ENCODE results near the gene C19orf85. TPM values are rescaled to one million over a fixed set of nuclear protein-coding genes. Genes with fewer than 3 reads are reported as not detected.

The C19orf85 gene
- total RNA-seq, 1 experiment from 2014 or later: not detected

DNA sequence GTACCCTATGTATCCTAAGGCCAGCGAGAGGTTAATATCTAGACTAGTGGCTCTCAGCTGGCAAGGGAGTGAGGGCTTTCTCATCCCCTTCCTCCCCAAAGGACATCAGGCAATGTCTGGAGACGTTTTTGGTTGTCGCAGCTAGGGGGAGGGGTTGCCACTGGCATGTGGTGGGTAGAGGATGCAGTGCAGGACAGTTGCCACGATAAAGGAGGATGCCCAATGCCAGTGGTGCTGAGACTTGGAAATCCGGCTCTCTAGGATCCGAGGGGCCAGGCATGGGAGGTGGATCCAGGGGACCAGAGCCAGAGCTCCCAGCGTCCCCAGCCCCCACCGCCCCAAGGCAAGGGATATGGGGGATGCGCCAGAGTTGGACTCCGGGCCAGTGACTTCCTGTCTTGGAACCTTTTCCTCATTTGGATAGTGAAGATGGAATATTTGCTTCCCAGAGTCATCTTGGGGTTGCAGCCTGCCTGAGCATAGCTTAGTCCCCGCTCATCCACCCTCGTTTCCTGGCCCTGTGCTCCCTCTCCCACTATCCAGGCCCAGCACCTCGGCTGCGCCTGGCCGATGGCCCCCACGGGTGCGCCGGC, 28.6 kb upstream of the C19orf85 start:
- no peak overlapping the region for H3K4me3 ChIP-seq
- no peaks in the 10 kb centered on the region for H3K27me3 ChIP-seq
- no peak for DNase-seq
- no peaks in the 10 kb centered on the region for H3K9me3 ChIP-seq (replicated peaks)
- H3K4me1 ChIP-seq: peaks cover 29% of the 10 kb centered on the region
- H3K27ac ChIP-seq: no peak overlapping the region
- no peaks in the 10 kb centered on the region for H3K36me3 ChIP-seq

DNA sequence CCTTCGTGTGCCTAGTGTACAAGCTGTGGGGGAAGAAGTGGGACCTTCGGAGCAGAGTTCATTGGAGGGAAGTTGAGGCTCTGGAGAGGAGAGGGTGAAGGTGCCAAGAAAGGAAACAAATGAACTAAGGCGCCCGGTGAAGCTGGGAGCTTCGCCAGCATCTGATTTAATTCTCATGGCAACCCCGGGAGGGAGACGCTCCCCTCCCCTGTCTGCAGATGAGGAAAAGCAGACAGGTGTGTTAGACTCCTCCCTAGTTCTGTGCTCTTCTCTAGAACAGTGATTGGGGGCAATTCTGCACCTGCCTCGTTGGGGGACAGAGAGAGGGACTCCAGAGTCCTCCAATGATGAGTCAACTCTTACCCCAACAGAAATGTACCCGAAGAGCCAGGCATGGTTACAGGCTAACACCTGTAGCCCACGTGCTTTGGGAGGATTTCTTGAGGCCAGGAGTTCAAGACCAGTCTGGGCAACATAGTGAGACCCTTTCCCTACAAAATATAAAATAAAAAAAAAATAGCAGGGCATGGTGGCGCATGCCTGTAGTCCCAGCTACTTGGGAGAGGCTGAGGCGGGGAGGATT, 27.9 kb upstream of the C19orf85 start:
- Histone ChIP-seq H3K36me3 (no peaks in the 10 kb centered on the region), H3K27me3 (no peaks in the 10 kb centered on the region), H3K9me3 (replicated peaks) (no peaks in the 10 kb centered on the region), H3K4me1 (peaks cover 34% of the 10 kb centered on the region), H3K4me3 (no peak overlapping the region), H3K27ac (no peak overlapping the region)
- peak in 1 of 2 experiments; percentile 50 for DNase-seq

DNA sequence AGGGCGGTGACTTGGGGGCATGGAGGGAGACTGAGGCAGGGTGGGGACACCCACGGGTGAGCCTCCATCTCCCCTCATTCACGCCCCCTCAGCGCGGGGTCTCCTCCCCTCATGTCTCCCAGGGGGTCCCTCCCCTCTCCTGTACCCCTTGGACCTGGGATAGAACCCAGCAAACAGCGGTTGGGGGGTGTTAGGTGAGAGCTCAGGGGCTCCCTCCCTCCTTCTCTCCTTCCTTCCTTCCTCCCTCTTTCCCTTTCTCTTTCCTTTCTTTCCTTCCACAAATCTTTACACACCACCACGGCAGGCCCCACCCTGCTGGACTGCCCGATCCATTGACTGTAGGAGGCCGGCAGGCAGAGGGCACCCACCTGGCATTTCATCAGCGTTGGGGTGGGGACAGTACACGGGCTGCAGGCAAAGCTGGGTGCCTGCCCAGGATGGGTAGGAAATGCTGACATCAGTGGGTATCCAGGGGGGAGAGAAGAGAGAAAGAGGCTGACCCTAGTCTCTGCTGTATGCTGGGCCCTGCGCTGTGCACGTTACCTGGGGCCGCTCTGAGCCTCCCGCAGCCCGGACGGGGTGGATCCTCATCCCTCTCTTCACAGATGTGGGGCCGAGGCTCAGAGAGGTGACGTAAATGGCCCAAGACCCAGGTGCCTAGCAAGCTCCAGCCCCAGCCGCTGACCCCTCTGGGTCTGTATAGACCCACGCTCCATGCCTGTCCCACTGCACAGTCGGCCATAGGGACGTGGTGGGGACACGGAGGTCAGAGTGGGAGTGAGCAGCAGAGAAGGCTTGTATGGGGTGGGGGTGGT, 27.2 kb upstream of the C19orf85 start:
- H3K4me1 ChIP-seq: peaks cover 38% of the 10 kb centered on the region
- H3K4me3 ChIP-seq: no peak overlapping the region
- H3K9me3 ChIP-seq (replicated peaks): no peaks in the 10 kb centered on the region

DNA sequence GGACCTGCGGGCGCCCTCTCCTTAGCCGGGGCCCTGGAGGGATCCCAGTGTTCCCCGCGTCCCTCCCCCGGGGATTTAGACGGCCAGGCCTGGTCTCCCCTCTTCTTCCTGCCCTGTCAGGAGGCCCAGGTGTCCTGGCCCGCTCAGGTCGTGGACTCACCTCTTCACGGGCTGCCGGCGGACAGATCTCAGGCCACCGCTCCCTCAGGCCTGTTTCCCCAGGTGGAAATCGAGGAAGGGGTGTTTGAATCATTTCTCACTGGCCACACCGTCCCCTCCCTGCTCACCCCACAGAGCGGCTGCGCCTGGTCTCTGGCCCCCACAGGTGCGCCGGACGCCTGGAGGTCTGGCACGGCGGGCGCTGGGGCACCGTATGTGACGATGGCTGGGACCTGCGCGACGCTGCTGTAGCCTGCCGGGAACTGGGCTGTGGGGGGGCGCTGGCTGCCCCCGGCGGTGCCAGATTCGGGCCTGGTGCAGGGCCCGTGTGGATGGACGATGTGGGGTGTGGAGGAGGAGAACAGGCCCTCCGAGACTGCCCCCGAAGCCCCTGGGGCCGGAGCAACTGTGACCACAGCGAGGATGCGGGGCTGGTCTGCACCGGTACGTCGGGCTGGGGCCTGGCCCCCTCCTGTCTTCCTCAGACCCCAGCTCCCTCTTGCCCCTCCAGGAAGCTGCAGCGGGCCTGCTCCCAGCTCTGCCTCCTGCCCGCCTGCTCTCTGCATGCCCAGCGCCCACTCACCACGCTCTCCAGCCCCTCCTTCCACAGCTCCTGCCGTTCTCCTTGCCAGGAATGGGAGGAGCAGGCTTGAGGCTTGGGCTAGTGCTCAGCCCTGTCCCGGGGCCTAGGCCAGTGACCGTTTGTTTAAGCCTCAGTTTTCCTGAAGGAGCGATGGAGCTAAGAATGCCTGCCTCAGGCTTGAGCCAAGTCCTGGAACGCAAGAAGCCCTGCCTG, 26.2 kb upstream of the C19orf85 start:
- Histone ChIP-seq H3K27ac (no peak overlapping the region), H3K4me1 (peaks cover 38% of the 10 kb centered on the region)

More for the DNA sequence above, 27.2 kb upstream of the C19orf85 start:
- DNase-seq: no peak
- Histone ChIP-seq H3K27ac (no peak overlapping the region), H3K36me3 (no peaks in the 10 kb centered on the region), H3K27me3 (no peaks in the 10 kb centered on the region)

DNA sequence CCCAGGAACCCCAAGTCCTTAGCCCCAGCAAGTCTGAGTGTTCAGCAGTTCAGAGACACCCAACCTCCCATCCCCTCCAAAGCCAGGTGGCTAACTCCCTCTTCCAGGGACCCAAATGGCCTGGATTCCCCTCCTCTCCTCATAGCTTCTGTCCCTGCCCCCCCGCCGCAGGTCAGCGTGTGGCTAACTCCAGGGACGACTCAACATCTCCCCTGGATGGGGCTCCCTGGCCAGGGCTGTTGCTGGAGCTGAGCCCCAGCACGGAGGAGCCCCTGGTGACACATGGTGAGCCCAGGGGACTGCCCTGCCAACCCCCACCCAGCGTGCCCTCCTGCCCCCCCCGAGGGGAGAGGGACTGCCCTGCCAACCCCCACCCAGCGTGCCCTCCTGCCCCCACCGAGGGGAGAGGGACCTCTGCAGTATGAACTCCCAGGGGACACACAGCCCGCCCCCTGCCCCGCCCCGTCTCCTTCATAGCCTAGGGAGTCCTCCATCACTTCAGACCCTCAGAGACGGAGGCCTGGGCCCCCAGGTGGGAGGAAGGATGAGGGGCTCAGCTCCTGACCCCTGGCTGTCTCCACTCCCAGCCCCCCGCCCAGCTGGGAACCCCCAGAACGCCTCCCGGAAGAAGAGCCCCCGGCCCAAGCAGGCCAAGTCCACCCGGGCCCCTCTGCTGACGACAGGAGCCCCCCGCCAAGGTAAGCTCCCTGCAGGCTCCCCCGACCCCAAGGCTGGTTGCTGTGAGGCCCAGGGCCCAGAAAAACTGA, 25.3 kb upstream of the C19orf85 start:
- H3K4me1 ChIP-seq: peaks cover 37% of the 10 kb centered on the region
- H3K27ac ChIP-seq: no peak overlapping the region
- no peak for DNase-seq
- H3K4me3 ChIP-seq: no peak overlapping the region
- H3K27me3 ChIP-seq: no peaks in the 10 kb centered on the region
- H3K36me3 ChIP-seq: no peaks in the 10 kb centered on the region
- H3K9me3 ChIP-seq (replicated peaks): no peaks in the 10 kb centered on the region

More for the DNA sequence above, 26.2 kb upstream of the C19orf85 start:
- Histone ChIP-seq H3K9me3 (replicated peaks) (no peaks in the 10 kb centered on the region), H3K36me3 (no peaks in the 10 kb centered on the region), H3K27me3 (no peaks in the 10 kb centered on the region), H3K4me3 (no peak overlapping the region)
- no peak for DNase-seq

DNA sequence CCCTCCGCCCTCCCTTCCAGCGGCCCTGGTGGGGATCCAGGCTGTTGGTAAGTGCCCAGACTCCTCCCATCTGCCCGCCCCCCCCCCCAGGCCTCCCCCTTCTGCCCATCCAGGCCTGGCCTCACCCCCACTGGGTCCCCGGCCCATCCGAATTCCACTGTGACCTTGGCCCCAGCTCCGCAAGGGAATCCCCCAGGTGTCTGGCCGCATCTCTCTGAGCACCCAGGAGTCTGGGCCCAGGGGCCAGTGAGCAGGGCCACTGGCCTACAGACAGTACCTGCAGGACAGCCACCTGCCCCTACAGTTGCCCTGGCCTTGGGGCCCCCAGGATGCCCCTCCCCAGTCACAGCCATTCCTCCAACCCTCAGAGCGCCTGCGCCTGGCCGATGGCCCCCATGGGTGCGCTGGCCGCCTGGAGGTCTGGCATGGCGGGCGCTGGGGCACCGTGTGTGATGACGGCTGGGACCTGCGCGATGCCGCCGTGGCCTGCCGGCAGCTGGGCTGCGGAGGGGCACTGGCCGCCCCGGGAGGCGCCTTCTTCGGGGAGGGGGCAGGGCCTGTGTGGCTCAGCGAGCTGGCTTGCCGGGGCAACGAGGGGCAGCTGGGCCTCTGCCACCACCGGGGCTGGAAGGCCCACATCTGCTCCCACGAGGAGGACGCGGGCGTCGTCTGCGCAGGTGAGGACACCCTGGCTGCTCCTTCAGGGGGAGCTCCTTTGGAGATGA, 24.6 kb upstream of the C19orf85 start:
- Histone ChIP-seq H3K4me3 (no peak overlapping the region; the same call in 1 of the 2 replicates), H3K36me3 (no peaks in the 10 kb centered on the region), H3K27ac (no peak overlapping the region), H3K27me3 (no peaks in the 10 kb centered on the region), H3K4me1 (peaks cover 37% of the 10 kb centered on the region), H3K9me3 (replicated peaks) (no peaks in the 10 kb centered on the region)
- no peak for DNase-seq

DNA sequence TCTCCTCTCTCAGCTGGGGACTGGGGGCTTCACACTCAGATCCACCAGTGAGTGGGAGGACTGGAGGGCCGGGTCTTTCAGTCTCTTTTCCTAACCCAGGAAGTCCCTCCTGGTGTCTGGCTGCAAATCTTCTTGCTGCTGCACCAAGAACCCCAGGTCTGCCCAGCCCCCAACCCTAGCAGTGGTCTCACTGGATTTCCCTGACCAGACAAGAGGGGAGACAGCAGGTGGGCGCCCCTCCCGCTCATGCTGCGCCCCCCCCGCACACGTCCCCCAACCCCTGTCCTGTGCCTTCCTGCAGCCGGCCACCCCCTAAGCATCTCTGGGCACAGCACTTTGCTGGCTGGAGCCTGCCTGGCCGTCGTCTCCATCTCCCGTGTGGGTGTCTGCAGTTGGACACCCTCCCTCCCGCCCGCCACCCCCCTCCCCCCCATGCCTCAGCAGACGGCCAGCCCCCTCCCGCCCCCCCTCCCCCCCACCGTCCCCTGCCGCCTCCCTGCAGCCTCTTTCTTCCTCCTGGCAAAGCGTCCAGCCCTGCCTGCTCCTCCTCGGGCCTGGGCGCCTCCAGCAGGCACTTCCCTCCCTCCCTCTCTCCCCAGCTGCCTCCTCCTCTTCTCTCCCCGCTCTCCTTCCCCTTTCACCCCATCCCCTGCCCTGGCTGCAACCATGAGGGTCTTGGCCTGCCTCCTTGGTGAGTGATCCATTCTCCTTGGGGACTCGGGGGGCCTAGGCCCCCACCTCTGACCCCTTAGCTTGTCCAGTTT, 23.6 kb upstream of the C19orf85 start, which contains the start of gene SSC5D:
TSS of gene SSC5D (plus strand) at position 513 of the 764 bp plus-strand sequence. CDS start at position 667, 154 bp downstream.
- H3K4me1 ChIP-seq: peaks cover 37% of the 10 kb centered on the region
- H3K4me3 ChIP-seq: peak within 1 kb of the TSS; percentile 47
- H3K9me3 ChIP-seq (replicated peaks): no peaks in the 10 kb centered on the region
- peak; percentile 55 to 61 for DNase-seq
- H3K27me3 ChIP-seq: no peaks in the 10 kb centered on the region
- no peaks in the 10 kb centered on the region for H3K36me3 ChIP-seq
- H3K27ac ChIP-seq: peak within 1 kb of the TSS; percentile 96

DNA sequence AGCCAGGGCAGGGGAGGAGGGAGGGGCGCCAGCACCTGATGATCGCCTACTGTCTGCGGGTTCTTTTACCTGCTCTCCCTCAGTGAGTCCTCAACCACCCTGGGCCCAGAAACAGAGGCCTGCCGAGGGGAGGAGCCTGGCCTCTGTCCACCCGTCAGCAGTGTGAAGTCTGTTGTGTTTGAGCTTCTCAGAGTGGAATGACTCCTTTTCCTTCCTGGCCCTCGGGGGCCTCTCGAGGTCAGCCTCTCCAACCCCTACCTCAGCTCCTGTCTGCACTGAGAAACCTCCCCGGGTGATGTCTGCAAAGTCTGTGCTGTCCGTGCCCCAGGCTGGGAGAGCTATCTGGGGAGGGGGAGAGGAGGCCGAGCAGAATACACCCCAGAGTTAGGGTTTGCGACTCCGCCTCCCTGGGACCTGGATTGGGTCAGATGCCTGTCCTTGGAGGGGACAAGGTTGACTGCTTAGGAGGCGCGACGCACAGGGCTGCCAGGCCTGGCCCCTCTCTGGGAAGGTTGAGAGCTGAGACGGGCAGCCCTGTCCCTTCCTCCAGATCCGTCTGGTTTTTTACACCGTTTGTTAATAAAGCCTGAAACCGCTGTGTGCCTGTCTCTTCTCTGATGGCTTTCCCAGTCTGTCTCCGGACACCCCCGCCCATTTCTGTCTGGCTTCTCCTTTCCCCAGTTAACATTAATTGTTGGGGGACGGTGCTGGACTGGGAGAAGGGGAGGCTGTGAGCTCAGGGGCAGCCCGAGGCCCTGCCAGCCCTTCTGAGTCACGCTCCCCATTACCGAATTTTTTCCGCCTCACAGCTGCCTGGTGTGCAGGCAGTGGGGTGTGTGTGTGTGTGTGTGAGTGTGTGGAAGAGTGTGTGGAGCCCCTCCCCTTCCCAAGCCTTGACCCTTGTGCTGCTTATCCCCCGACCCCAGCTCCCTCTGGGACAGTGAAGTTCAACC, 22.7 kb upstream of the C19orf85 start:
- Histone ChIP-seq H3K4me3 (peak overlapping the region; percentile 29), H3K36me3 (no peaks in the 10 kb centered on the region), H3K27me3 (no peaks in the 10 kb centered on the region), H3K27ac (peak overlapping the region; percentile 96), H3K9me3 (replicated peaks) (no peaks in the 10 kb centered on the region), H3K4me1 (peaks cover 34% of the 10 kb centered on the region)
- peak; percentile 92 to 94 for DNase-seq

DNA sequence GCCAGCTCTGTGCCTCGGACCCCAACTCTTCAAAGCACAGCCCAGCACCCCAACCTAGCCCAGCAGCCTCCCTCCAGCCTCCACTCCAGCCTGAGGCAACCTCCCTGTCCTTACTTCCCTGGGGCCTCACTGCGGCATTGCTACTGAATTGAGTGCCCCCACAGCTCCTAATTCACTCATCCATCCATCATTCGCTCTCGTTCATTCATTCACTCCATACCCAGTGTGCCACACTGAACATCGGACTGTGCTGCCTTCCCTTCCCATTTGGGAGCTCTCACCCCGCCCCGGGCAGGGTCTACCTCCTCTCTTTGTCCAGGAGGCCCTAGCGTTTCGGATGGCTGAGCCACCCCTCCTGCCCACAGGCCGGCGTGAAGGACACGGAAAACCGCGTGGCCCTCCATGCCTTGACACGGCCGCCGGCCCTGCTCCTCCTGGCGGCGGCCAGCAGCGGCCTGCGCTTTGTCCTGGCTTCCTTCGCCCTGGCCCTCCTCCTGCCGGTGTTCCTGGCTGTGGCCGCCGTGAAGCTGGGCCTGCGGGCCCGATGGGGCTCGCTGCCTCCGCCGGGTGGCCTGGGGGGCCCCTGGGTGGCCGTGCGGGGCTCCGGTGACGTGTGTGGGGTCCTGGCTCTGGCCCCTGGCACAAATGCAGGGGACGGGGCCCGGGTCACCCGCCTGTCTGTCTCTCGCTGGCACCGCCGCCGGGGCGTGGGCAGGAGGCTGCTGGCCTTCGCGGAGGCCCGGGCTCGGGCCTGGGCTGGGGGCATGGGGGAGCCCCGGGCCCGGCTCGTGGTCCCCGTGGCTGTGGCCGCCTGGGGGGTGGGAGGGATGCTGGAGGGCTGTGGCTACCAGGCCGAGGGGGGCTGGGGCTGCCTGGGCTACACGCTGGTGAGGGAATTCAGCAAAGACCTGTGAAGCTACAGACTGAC, 21.8 kb upstream of the C19orf85 start:
- Histone ChIP-seq H3K27ac (peak overlapping the region; percentile 96), H3K9me3 (replicated peaks) (no peaks in the 10 kb centered on the region), H3K4me1 (peaks cover 30% of the 10 kb centered on the region), H3K27me3 (no peaks in the 10 kb centered on the region), H3K4me3 (peak overlapping the region; percentile 73), H3K36me3 (no peaks in the 10 kb centered on the region)
- no peak for DNase-seq

DNA sequence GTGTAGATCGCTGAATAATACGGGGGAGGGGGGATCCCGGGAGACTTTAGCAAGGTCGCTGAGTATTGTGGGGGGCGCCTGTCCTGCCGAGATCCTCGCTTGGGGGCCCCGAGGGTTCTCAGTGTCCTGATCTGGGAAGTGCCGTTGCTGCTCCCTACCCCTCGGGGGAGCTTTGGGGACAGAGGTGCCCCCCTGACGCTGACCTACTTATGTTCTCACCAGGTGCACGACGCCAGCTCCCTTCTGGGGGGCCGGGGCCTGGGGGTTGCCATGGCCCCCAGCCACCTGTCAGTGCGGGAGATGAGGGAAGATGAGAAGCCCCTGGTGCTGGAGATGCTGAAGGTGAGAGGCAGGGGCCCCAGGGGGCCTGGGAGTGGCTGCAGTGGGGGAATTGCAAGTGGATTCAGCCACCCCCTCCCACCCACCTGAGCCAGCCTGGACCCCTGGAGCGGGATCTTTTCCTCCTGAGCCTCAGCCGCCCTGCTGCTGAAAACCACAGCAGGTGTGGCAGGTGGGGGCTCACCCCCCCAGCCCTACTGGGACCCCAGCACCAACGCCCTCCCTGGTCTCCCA, 21.0 kb upstream of the C19orf85 start:
- peaks cover 30% of the 10 kb centered on the region for H3K4me1 ChIP-seq
- no peaks in the 10 kb centered on the region for H3K27me3 ChIP-seq
- H3K27ac ChIP-seq: peak overlapping the region; percentile 37; the same call in 1 of the 2 replicates
- H3K36me3 ChIP-seq: no peaks in the 10 kb centered on the region
- H3K9me3 ChIP-seq (replicated peaks): no peaks in the 10 kb centered on the region
- peak in 1 of 2 experiments; percentile 39 for DNase-seq
- peak overlapping the region; percentile 73 for H3K4me3 ChIP-seq
